K562 (cell line): ENCODE measurements around the gene MCTS1. TPM values are rescaled to one million over a fixed set of nuclear protein-coding genes. Genes with fewer than 3 reads are reported as not detected.

Experiments
- HINFP ChIP-seq: fragments of 450-650 bp; conservative IDR thresholded peaks from 2 replicates; pipeline ENCODE4 v1.6.1; 2016; ENCODE audit warnings: missing genetic modification characterization, low read depth, mild to moderate bottlenecking, control low read depth, missing compliant biosample characterization
- KDM1A ChIP-seq, 2 experiments: fragments of 450-650 bp; IDR thresholded peaks; 2 replicates each; pipeline ENCODE4 v1.6.1; 2016; ENCODE audit warnings: mild to moderate bottlenecking in 2 of 2
- MBD2 ChIP-seq: sonication (generic); IDR thresholded peaks from 2 replicates; pipeline ENCODE4 v1.6.1; 2016; ENCODE audit warnings: low read depth, borderline replicate concordance
- POLR2G ChIP-seq: fragments of 200-400 bp; formaldehyde crosslinking; IDR thresholded peaks from 2 replicates; pipeline ENCODE4 v1.6.1; 2017; ENCODE audit warnings: low read depth, mild to moderate bottlenecking, antibody characterized with exemption, low read length, moderate library complexity
- SMARCA4 ChIP-seq: fragments of 450-650 bp; IDR thresholded peaks from 2 replicates; pipeline ENCODE4 v1.6.1; 2016
- SUPT5H ChIP-seq: fragments of 450-650 bp; IDR thresholded peaks from 2 replicates; pipeline ENCODE4 v1.6.1; 2016
- TAF1 ChIP-seq: IDR thresholded peaks from 2 replicates; pipeline ENCODE4 v1.6.1; 2011; ENCODE audit warnings: mild to moderate bottlenecking, low read length, moderate library complexity; ENCODE audit not compliant: insufficient read depth, control insufficient read depth, severe bottlenecking; ENCODE audit errors: extremely low read depth
- TAF7 ChIP-seq: fragments of 450-650 bp; IDR thresholded peaks from 2 replicates; pipeline ENCODE4 v1.6.1; 2016; ENCODE audit warnings: missing genetic modification characterization, missing compliant biosample characterization
- VEZF1 ChIP-seq: fragments of 200-800 bp; sonication (Bioruptor generic); IDR thresholded peaks from 2 replicates; pipeline ENCODE4 v1.6.1; 2017; ENCODE audit warnings: missing genetic modification characterization, missing compliant biosample characterization
- YY1 ChIP-seq, 3 experiments: IDR thresholded peaks; 2 replicates each; pipeline ENCODE4 v1.6.1; 2011; ENCODE audit warnings: low read length in 2 of 3, mild to moderate bottlenecking in 2 of 3, moderate library complexity in 2 of 3, borderline replicate concordance in 1 of 3, control low read depth in 1 of 3, low read depth in 1 of 3; ENCODE audit not compliant: insufficient read depth in 3 of 3, insufficient replicate concordance in 2 of 3, control insufficient read depth in 1 of 3, insufficient read length in 1 of 3; ENCODE audit errors: extremely low read depth in 1 of 3
- ZBTB1 ChIP-seq: sonication (generic); formaldehyde crosslinking; IDR thresholded peaks from 2 replicates; pipeline ENCODE4 v1.8.1; 2023; ENCODE audit warnings: missing genetic modification reagents, low read depth, mild to moderate bottlenecking, borderline replicate concordance
- polyA plus RNA-seq, 8 experiments: library from polyadenylated mRNA; depleted of rRNA in 4 of 8; stranded (reverse) in 5 of 8; unstranded in 3 of 8; fragments of >200 nt; fragmentation: Nextera tagmentation in 2 of 8; fragmentation: Illumina TruSeq in 1 of 8; extraction: Ambion mirVana in 2 of 8; extraction: Trizol in 1 of 8; gene quantifications; 2 replicates each; pipeline versions ENCODE4 v1.2.1 to v1.2.3, GENCODE V29; 2011 to 2014; ENCODE audit warnings: inconsistent platforms in 1 of 8, missing spikeins in 1 of 8
- total RNA-seq, 7 experiments: library from RNA; depleted of rRNA in 6 of 7; stranded (reverse); fragments of >200 nt in 6 of 7; fragmentation: Illumina TruSeq in 2 of 7; extraction: Trizol in 2 of 7; gene quantifications; 2 replicates each; pipeline versions ENCODE4 v1.2.1 to v1.2.3, GENCODE V29; 2011 to 2021; ENCODE audit warnings: low replicate concordance in 1 of 7
- TF ChIP-seq, protein P1 (sequence below), 2 experiments: fragments of 450-650 bp; formaldehyde crosslinking in 1 of 2; IDR thresholded peaks; 2 replicates each; pipeline versions ENCODE4 v1.4.0 to v1.6.1; 2014 to 2020; ENCODE audit warnings: mild to moderate bottlenecking in 2 of 2, borderline replicate concordance in 1 of 2, low read depth in 1 of 2
- TF ChIP-seq, protein P2 (sequence below): sonication (generic); formaldehyde crosslinking; IDR thresholded peaks from 2 replicates; pipeline ENCODE4 v1.9.0; 2022; ENCODE audit warnings: mild to moderate bottlenecking, missing genetic modification reagents

Gene MCTS1
- total and polyA plus RNA-seq, 9 of the 15 experiments (the other 6 are each of a cell fraction or from before 2014, with no cell fraction given): 65.3 to 300 (median 152) TPM

DNA sequence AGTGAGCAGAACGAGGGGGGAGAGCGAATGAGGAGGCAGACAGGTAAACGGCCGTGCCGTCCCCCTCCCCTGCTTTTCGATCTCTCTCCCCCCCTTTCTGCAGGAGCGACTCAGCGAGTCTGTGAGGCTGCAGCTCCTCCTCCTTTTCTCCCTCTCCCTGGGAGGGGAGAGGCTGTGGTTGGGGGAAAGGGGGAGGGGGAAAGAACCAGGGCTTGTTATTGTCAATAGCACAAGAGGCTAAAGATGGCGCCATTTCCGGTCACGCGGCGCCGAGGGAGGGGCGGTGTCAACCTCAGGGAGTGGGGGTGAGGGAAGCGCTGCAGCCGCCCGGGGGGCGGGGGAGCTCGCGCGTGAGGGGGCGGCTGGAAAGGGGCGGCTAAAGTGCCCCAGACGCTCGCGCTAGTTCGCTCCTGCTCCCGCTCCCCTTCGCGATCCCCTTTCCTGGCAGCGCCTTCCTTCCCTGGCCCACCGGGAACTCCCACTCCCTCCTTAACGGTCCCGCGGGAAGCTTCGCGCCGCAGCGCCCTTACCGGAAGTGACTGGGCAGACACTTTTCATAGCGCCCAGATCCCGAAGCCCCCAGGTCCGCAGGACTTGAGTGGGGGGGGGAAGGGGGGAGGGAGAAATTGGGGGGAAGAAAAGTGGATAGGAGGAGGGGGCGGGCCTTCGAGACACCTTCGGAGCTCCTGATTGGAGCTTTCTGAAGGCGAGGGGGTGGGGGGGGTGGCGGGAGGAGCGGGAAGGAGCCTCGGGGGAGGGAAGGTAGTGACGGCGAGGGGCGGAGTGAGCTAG, 42.9 kb upstream of the MCTS1 start, which contains the start of gene CUL4B (continued):
- TF ChIP-seq HINFP (tag): 0 out of 2 replicates have a peak, but pooled peaks have one; percentile 62
- TF ChIP-seq TAF7 (tag): peak; percentile 58
- TF ChIP-seq, protein P1, sequence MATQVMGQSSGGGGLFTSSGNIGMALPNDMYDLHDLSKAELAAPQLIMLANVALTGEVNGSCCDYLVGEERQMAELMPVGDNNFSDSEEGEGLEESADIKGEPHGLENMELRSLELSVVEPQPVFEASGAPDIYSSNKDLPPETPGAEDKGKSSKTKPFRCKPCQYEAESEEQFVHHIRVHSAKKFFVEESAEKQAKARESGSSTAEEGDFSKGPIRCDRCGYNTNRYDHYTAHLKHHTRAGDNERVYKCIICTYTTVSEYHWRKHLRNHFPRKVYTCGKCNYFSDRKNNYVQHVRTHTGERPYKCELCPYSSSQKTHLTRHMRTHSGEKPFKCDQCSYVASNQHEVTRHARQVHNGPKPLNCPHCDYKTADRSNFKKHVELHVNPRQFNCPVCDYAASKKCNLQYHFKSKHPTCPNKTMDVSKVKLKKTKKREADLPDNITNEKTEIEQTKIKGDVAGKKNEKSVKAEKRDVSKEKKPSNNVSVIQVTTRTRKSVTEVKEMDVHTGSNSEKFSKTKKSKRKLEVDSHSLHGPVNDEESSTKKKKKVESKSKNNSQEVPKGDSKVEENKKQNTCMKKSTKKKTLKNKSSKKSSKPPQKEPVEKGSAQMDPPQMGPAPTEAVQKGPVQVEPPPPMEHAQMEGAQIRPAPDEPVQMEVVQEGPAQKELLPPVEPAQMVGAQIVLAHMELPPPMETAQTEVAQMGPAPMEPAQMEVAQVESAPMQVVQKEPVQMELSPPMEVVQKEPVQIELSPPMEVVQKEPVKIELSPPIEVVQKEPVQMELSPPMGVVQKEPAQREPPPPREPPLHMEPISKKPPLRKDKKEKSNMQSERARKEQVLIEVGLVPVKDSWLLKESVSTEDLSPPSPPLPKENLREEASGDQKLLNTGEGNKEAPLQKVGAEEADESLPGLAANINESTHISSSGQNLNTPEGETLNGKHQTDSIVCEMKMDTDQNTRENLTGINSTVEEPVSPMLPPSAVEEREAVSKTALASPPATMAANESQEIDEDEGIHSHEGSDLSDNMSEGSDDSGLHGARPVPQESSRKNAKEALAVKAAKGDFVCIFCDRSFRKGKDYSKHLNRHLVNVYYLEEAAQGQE (IDR thresholded peaks at IDR 0.05; ENCODE audit: borderline replicate concordance): 0 out of 2 replicates have a peak, but pooled peaks have one; percentile 18
- TF ChIP-seq, protein P1 (CRISPR knock-in tag; IDR thresholded peaks at IDR 0.05; ENCODE audit: low read depth): no peak
- peak; percentile 16 for TF ChIP-seq MBD2
- peak; percentile 76 for TF ChIP-seq TAF1
- peak; percentile 77; the same call in 1 of the 2 replicates for TF ChIP-seq SUPT5H
- TF ChIP-seq, protein P2, sequence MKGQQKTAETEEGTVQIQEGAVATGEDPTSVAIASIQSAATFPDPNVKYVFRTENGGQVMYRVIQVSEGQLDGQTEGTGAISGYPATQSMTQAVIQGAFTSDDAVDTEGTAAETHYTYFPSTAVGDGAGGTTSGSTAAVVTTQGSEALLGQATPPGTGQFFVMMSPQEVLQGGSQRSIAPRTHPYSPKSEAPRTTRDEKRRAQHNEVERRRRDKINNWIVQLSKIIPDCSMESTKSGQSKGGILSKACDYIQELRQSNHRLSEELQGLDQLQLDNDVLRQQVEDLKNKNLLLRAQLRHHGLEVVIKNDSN (CRISPR knock-in tag): peak; percentile 93
- TF ChIP-seq SMARCA4: peak; percentile 8; the same call in 1 of the 2 replicates
- peak; percentile 98 for TF ChIP-seq VEZF1 (CRISPR knock-in tag)
- TF ChIP-seq POLR2G: peak; percentile 87
- TF ChIP-seq KDM1A (IDR thresholded peaks at IDR 0.05): peak in 1 of 2 experiments; percentile 32; a peak in 1 of 4 replicates
- TF ChIP-seq ZBTB1 (CRISPR knock-in tag): peak; percentile 27; the same call in 1 of the 2 replicates
- peak; percentile 53 to 94 (median 89) for TF ChIP-seq YY1 (IDR thresholded peaks at IDR 0.05; ENCODE audit: borderline replicate concordance in 1 of 3, control insufficient read depth in 1 of 3, extremely low read depth in 1 of 3, insufficient read depth in 3 of 3, insufficient read length in 1 of 3, insufficient replicate concordance in 2 of 3, low read depth in 1 of 3, low read length in 2 of 3)
